T-cell (primary cell): Measurements from ENCODE around the gene RASAL1. TPM values are rescaled to one million over a fixed set of nuclear protein-coding genes. Genes with fewer than 3 reads are reported as not detected.

ENCODE experiments used
- ATAC-seq, 4 experiments: fragments of 200-7000 bp in 3 of 4; fragments of 150-1000 bp in 1 of 4; cut with Tn5 transposase; replicated peaks in 1 of 4; 1 replicate in 3 of 4; 2 replicates in 1 of 4; pipeline ENCODE4 v1.10.0; 2021; ENCODE audit warnings: moderate library complexity in 3 of 4, mild to moderate bottlenecking in 2 of 4, moderate number of reproducible peaks in 1 of 4
- CTCF ChIA-PET, 2 donors: fragments of 300-600 bp; sonication (Branson Sonifier 250); formaldehyde crosslinking; loops; one replicate each; lab custom pipeline; 2022; ENCODE audit warnings: antibody characterized with exemption in 2 of 2; lab: Charles Lee
- POLR2A ChIA-PET, 2 donors: fragments of 300-600 bp; sonication (Branson Sonifier 250); formaldehyde crosslinking; loops; one replicate each; lab custom pipeline; 2022; ENCODE audit warnings: antibody characterized with exemption in 2 of 2; lab: Charles Lee
- DNase-seq, 35 experiments: peaks; one replicate each; pipeline versions ENCODE4 v3.0.0 to v3.0.0-alpha.2; 2013 to 2023
- H3K27ac ChIP-seq: one replicate; pipeline ENCODE4 v1.5.1; 2013; ENCODE audit warnings: low read length
- H3K27me3 ChIP-seq, 2 experiments: replicated peaks in 1 of 2; 1 replicate in 1 of 2; 2 replicates in 1 of 2; pipeline versions ENCODE4 v1.6.1 to v1.7.0; 2013; ENCODE audit warnings: low read length in 1 of 2, mixed read lengths in 1 of 2; ENCODE audit not compliant: control insufficient read depth in 2 of 2, insufficient read depth in 2 of 2; ENCODE audit errors: extremely low read depth in 1 of 2
- H3K36me3 ChIP-seq, 2 donors: 1 replicate in 1 of 2; 2 replicates in 1 of 2; pipeline versions ENCODE4 v1.6.1 to v1.7.0; 2013; ENCODE audit warnings: low read length in 1 of 2; ENCODE audit not compliant: control insufficient read depth in 2 of 2, insufficient read depth in 1 of 2; ENCODE audit errors: extremely low read depth in 1 of 2
- H3K4me1 ChIP-seq, 2 experiments: 1 replicate in 1 of 2; 2 replicates in 1 of 2; pipeline versions ENCODE4 v1.6.1 to v1.7.0; 2013; ENCODE audit warnings: low read length in 2 of 2, mixed read lengths in 1 of 2; ENCODE audit not compliant: insufficient read depth in 2 of 2, control insufficient read depth in 1 of 2; ENCODE audit errors: extremely low read depth in 1 of 2
- H3K4me3 ChIP-seq, 2 donors: 1 replicate in 1 of 2; 2 replicates in 1 of 2; pipeline versions ENCODE4 v1.5.1 to v1.7.0; 2013; ENCODE audit warnings: mild to moderate bottlenecking in 2 of 2, low read length in 1 of 2, moderate library complexity in 1 of 2; ENCODE audit not compliant: control insufficient read depth in 1 of 2; ENCODE audit errors: extremely low read depth in 1 of 2
- H3K9me3 ChIP-seq: 2 replicates; pipeline ENCODE4 v1.7.0; 2013
- H3K27ac Mint-ChIP-seq, 2 donors: one replicate each; pipeline ENCODE4 v1.8.0; 2020 to 2021; ENCODE audit warnings: mild to moderate bottlenecking in 2 of 2, mixed read lengths in 2 of 2
- H3K27me3 Mint-ChIP-seq, 2 donors: one replicate each; pipeline ENCODE4 v1.8.0; 2021 to 2022; ENCODE audit warnings: mixed read lengths in 2 of 2
- H3K36me3 Mint-ChIP-seq: one replicate; pipeline ENCODE4 v1.8.0; 2021; ENCODE audit warnings: mixed read lengths
- H3K4me1 Mint-ChIP-seq, 3 donors: one replicate each; pipeline ENCODE4 v1.8.0; 2020 to 2022; ENCODE audit warnings: mixed read lengths in 3 of 3, mild to moderate bottlenecking in 1 of 3
- H3K4me3 Mint-ChIP-seq, 3 donors: one replicate each; pipeline ENCODE4 v1.8.0; 2020 to 2022; ENCODE audit warnings: mild to moderate bottlenecking in 3 of 3, mixed read lengths in 3 of 3, moderate library complexity in 3 of 3
- H3K9me3 Mint-ChIP-seq, 3 donors: one replicate each; pipeline ENCODE4 v1.8.0; 2020 to 2022; ENCODE audit warnings: mixed read lengths in 3 of 3
- WGBS: methylation state at CpG from one replicate; pipeline ENCODE4 v1.1.5; 2013; ENCODE audit warnings: missing lambda C conversion rate; ENCODE audit not compliant: insufficient coverage; 5-methylcytosine and 5-hydroxymethylcytosine counted together
- total RNA-seq, 35 experiments: library from RNA in 6 of 35; stranded (reverse) in 6 of 35; fragments of 120-200 nt in 1 of 35; gene quantifications; one replicate each; pipeline versions ENCODE4 v1.2.1 to v1.2.4 and lab custom pipeline; 2013 to 2026

Gene RASAL1, protein sequence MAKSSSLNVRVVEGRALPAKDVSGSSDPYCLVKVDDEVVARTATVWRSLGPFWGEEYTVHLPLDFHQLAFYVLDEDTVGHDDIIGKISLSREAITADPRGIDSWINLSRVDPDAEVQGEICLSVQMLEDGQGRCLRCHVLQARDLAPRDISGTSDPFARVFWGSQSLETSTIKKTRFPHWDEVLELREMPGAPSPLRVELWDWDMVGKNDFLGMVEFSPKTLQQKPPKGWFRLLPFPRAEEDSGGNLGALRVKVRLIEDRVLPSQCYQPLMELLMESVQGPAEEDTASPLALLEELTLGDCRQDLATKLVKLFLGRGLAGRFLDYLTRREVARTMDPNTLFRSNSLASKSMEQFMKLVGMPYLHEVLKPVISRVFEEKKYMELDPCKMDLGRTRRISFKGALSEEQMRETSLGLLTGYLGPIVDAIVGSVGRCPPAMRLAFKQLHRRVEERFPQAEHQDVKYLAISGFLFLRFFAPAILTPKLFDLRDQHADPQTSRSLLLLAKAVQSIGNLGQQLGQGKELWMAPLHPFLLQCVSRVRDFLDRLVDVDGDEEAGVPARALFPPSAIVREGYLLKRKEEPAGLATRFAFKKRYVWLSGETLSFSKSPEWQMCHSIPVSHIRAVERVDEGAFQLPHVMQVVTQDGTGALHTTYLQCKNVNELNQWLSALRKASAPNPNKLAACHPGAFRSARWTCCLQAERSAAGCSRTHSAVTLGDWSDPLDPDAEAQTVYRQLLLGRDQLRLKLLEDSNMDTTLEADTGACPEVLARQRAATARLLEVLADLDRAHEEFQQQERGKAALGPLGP
- 1 to 10 TPM in 2 of 5 donors, under 1 TPM in 3; 0.43 to 2.9 (median 0.85) TPM for total RNA-seq
- 0.29 TPM for total RNA-seq (2013)
- 0.36 to 12.8 (median 0.93) reads per million in 29 experiments for total RNA-seq (lab: John Stamatoyannopoulos, UW)

DNA sequence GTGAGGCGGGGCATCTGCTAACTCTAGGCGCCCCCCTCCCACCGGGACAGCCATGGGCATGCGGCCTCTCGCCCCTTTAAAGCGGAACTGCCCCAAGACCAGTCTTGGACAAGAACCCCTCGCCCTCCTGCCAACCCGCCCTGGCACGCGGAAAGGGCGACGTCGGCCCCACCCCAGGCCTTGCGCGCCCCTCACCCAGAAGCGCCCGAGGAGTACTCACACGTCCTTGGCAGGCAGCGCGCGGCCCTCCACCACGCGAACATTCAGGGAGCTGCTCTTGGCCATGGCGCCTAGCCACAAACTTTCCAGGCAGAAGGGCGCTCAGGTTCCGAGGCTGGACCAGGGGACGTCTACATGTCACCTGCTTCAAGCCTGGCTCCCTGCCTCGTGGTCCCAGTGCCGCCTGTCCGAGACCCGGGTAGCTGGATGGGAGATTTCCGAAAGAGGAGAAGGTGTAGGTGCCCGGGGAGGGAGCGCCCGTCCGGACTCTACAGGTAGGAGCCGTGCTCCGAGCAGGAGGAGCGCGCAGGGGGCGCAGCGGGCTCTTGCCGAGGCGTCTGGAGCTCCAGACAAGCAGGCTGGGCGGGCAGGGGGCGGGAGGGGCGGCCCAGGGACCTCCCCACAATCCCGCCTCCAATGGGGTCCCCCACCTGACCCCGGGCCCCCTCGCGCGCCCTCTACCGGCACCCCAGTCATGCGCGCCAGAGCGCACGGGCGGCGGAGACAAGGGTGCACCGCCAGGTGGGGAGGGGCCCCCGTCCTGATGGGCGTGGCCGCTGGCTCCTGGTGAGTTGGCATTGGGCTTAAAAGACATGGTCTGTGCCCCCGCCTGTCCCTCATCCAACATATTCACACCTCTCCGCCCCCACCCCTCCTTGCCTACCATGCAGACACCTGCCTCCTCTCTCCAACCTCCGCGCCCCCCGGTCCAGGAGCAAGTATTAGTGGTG, at the start of gene RASAL1:
Gene RASAL1 (minus strand): TSS at position 584 of the 950 bp plus-strand sequence. CDS start 299 bp downstream, at position 285.
- peak; percentile 85 to 92 (median 90) for ATAC-seq
- Mint-ChIP-seq H3K27ac (peak within 1 kb of the TSS in 1 of 2 donors; percentile 46), H3K36me3 (no peaks in the 10 kb centered on the region), H3K27me3 (peaks cover 0 to 9% of the 10 kb centered on the region in 2 donors), H3K4me3 (peak within 1 kb of the TSS; percentile 66 to 87 (median 74)), H3K4me1 (peaks cover 14 to 19% (median 19%) of the 10 kb centered on the region in 3 donors), H3K9me3 (no peaks in the 10 kb centered on the region)
- DNase-seq: peak; percentile 30 to 84 (median 69)
- Histone ChIP-seq H3K4me3 (peak within 1 kb of the TSS; percentile 35 to 42), H3K36me3 (no peaks in the 10 kb centered on the region), H3K27me3 (peaks cover 0 to 30% of the 10 kb centered on the region in 2 experiments), H3K9me3 (no peaks in the 10 kb centered on the region), H3K4me1 (peaks cover 5 to 22% of the 10 kb centered on the region in 2 experiments), H3K27ac (no peak within 1 kb of the TSS)
- CTCF ChIA-PET: interaction anchor here (0.5 to 2.5 kb wide), 8 partner anchors 9 to 144 kb away, joined by 3 to 9 read pairs (median 4); no protein-coding TSS in a partner anchor
- POLR2A ChIA-PET: interaction anchor here in 1 of 2 donors (0.5 to 0.9 kb wide), 2 partner anchors 26 to 36 kb away, joined by 3 to 8 read pairs; no protein-coding TSS in a partner anchor
- WGBS: 9% methylated on average over 45 of the region's 68 CpGs

DNA sequence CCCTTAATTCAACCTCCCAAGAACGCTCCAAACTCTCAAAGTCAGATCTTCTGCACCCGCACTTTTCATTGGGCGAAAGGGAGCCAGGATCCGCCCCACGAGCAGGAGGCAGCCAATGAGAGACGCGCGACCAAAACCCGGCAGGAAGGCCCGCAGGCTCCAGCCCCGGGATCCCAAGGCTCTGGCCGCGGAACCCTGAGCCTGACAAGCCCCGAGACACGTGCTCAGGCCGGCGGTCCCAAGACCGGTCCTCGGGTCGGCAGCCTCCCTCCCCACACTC, 49.3 kb upstream of the RASAL1 start:
- Histone ChIP-seq H3K9me3 (no peaks in the 10 kb centered on the region), H3K4me3 (peak overlapping the region; percentile 80 to 99), H3K36me3 (peaks cover 3 to 19% of the 10 kb centered on the region in 2 donors), H3K27ac (peak overlapping the region; percentile 95), H3K27me3 (peaks cover 0 to 2% of the 10 kb centered on the region in 2 experiments), H3K4me1 (peaks cover 11 to 47% of the 10 kb centered on the region in 2 experiments)
- 0% methylated on average over 18 of the region's 20 CpGs for WGBS
- Mint-ChIP-seq H3K4me3 (peak overlapping the region; percentile 90 to 95 (median 94)), H3K4me1 (peaks cover 31 to 53% (median 43%) of the 10 kb centered on the region in 3 donors), H3K27ac (peak overlapping the region; percentile 94 to 95), H3K27me3 (no peaks in the 10 kb centered on the region), H3K36me3 (peaks cover 20% of the 10 kb centered on the region), H3K9me3 (no peaks in the 10 kb centered on the region)
- DNase-seq: peak; percentile 74 to 92 (median 82)
- ATAC-seq: peak; percentile 85 to 86 (median 85)
- ChIA-PET CTCF (interaction anchor here in 1 of 2 donors (0.7 to 1.6 kb wide), 2 partner anchors 136 to 192 kb away, joined by 3 to 7 read pairs; no protein-coding TSS in a partner anchor), POLR2A (interaction anchor here in 1 of 2 donors (0.6 kb wide), 1 partner anchor 206 kb away, joined by 4 read pairs; the partner anchor contains the start of gene OAS2)

DNA sequence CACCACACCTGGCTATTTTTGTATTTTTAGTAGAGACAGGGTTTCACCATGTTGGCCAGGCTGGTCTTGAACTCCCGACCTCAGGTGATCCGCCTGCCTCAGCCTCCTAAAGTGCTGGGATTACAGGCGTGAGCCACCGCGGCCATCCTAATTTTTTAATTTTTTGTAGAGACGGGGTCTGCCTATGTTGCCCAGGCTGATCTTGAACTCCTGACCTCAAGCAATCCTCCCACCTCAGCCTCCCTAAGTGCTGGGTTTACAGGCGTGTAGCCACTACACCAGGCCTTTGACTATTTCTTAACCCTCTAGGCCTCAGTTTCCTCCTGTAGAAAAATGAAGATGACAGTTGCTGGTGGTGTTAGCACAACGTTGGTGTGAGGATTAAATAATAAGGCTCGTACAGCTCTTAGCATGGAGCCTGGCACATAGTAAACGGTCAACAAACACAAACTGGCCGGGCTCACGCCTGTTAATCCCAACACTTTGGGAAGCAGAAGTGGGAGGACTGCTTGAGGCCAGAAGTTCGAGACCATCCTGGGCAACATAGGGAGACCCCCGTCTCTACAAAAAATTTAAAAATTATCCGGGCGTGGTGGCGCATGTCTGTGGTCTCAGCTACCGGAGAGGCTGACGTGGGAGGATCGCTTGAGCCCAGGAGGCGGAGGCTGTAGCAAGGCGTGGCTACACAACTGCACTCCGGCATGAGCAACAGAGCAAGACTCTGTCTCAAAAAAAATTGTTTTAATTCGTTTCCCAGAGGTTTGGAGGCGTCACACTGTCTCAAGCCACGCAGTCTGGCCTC, 48.7 kb upstream of the RASAL1 start:
- Mint-ChIP-seq H3K4me3 (peak overlapping the region; percentile 90 to 95 (median 94)), H3K27me3 (no peaks in the 10 kb centered on the region), H3K36me3 (peaks cover 24% of the 10 kb centered on the region), H3K4me1 (peaks cover 31 to 51% (median 41%) of the 10 kb centered on the region in 3 donors), H3K27ac (peak overlapping the region; percentile 94 to 95), H3K9me3 (no peaks in the 10 kb centered on the region)
- Histone ChIP-seq H3K27me3 (peaks cover 0 to 2% of the 10 kb centered on the region in 2 experiments), H3K27ac (peak overlapping the region; percentile 95), H3K36me3 (peaks cover 6 to 23% of the 10 kb centered on the region in 2 donors), H3K4me3 (peak overlapping the region; percentile 80 to 99), H3K9me3 (no peaks in the 10 kb centered on the region), H3K4me1 (peaks cover 11 to 47% of the 10 kb centered on the region in 2 experiments)
- ATAC-seq (peak; percentile 59 to 66 (median 62)), DNase-seq (peak in 6 of 35 experiments; percentile 65 to 76 (median 72))
- CTCF ChIA-PET: interaction anchor here in 1 of 2 donors (0.5 to 1.6 kb wide), 2 partner anchors 39 to 191 kb away, joined by 3 to 7 read pairs; no protein-coding TSS in a partner anchor
- WGBS: 13% methylated on average over 14 of the region's 26 CpGs
- POLR2A ChIA-PET: no interaction called here

DNA sequence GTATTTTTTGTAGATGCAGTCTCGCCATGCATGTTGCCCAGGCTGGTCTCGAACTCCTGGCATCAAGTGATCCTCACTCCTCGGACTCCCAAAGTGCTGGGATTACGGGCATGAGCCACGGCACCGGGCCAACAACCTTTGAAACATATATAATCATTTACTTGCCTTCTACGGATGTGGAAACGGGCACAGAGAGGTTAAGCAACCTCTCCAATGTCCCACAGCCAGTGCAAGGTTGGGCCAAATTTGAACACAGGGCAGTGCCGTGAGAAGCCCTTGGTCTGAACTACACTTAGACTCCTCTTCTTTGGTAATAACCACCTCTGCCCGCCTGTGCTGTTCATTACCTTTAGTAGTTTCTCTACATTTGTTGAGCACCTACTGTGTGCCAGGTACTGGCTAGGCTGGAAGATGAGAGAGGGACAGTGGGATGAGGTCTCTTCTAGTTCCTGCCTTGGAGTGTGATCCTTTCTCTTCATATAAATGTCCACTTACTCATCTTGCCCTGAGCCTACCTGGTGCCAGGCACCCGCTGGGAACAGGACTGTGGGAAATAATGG, 47.5 kb upstream of the RASAL1 start:
- peak overlapping the region; percentile 5 to 43 for H3K27ac Mint-ChIP-seq
- Histone ChIP-seq H3K4me3 (no peak overlapping the region), H3K27me3 (peaks cover 0 to 2% of the 10 kb centered on the region in 2 experiments), H3K9me3 (no peaks in the 10 kb centered on the region), H3K36me3 (peaks cover 13 to 32% of the 10 kb centered on the region in 2 donors), H3K27ac (no peak overlapping the region), H3K4me1 (peaks cover 11 to 47% of the 10 kb centered on the region in 2 experiments)
- 100% methylated on average over 6 of the region's 11 CpGs for WGBS
- peaks cover 30% of the 10 kb centered on the region for H3K36me3 Mint-ChIP-seq
- no peaks in the 10 kb centered on the region for H3K27me3 Mint-ChIP-seq
- H3K4me1 Mint-ChIP-seq: peaks cover 31 to 46% (median 40%) of the 10 kb centered on the region in 3 donors
- H3K4me3 Mint-ChIP-seq: peak overlapping the region; percentile 90 to 95 (median 94)
- DNase-seq (no peak), ATAC-seq (no peak)
- ChIA-PET POLR2A (no interaction called here), CTCF (interaction anchor here in 1 of 2 donors (0.6 kb wide), 1 partner anchor 9 kb away, joined by 3 read pairs; no protein-coding TSS in a partner anchor)
- no peaks in the 10 kb centered on the region for H3K9me3 Mint-ChIP-seq
